NCI-H748 (cell line): ENCODE data around the gene AFTPH.

Experiments used
- DNase-seq: peaks from one replicate; lab custom pipeline; 2025; ENCODE audit not compliant: unreplicated experiment; lab: John Stamatoyannopoulos, UW

Gene AFTPH

GRCh38 chr2:64608867-64609226 is 84.7 kb downstream of the AFTPH start:
- DNase-seq: no peak

- peak; percentile 43 for DNase-seq
Measured at GRCh38 chr2:64609227-64609941, 85.3 kb downstream of the AFTPH start.

- no peak for DNase-seq
Measured at GRCh38 chr2:64609942-64610281, 85.8 kb downstream of the AFTPH start.

GRCh38 chr2:64610316-64610855 is 86.3 kb downstream of the AFTPH start:
- DNase-seq: no peak

- no peak for DNase-seq
Measured at GRCh38 chr2:64612575-64613195, 88.6 kb downstream of the AFTPH start.

- no peak for DNase-seq
Measured at GRCh38 chr2:64613276-64613675, 89.1 kb downstream of the AFTPH start.

- no peak for DNase-seq
Measured at GRCh38 chr2:64615192-64615763, 91.2 kb downstream of the AFTPH start.

- DNase-seq: no peak
Measured at GRCh38 chr2:64615844-64616536, 91.9 kb downstream of the AFTPH start.

- no peak for DNase-seq
Measured at GRCh38 chr2:64617631-64618151, 93.6 kb downstream of the AFTPH start.

GRCh38 chr2:64620661-64621060 is 96.5 kb downstream of the AFTPH start:
- DNase-seq: no peak

GRCh38 chr2:64622443-64623241 is 98.5 kb downstream of the AFTPH start:
- DNase-seq: no peak

GRCh38 chr2:64623242-64623850 is 99.2 kb downstream of the AFTPH start:
- no peak for DNase-seq

GRCh38 chr2:64624108-64624610 is 100.0 kb downstream of the AFTPH start:
- DNase-seq: no peak

- DNase-seq: no peak
Measured at GRCh38 chr2:64624862-64625261, 100.7 kb downstream of the AFTPH start.

GRCh38 chr2:64625299-64626145 is 101.4 kb downstream of the AFTPH start:
- DNase-seq: no peak

- DNase-seq: no peak
Measured at GRCh38 chr2:64626146-64626809, 102.2 kb downstream of the AFTPH start.

- peak; percentile 33 for DNase-seq
Measured at GRCh38 chr2:64626963-64627760, 103.0 kb downstream of the AFTPH start.
